Spleen (tissue), 13 donors: ENCODE results near the gene USP27X. TPM values are rescaled to one million over a fixed set of nuclear protein-coding genes. Genes with fewer than 3 reads are reported as not detected.

Experiments used
- DNase-seq: peaks from one replicate; pipeline ENCODE4 v3.0.0-alpha.2; 2020
- H3K27ac ChIP-seq, 8 donors: fragments of 200-600 bp; sonication (generic) in 7 of 8; 1 replicate in 4 of 8; 2 replicates in 4 of 8; pipeline versions ENCODE4 v1.5.0 to v1.8.0; 2016 to 2021; ENCODE audit warnings: inconsistent platforms in 4 of 8, mild to moderate bottlenecking in 4 of 8, moderate library complexity in 1 of 8
- H3K27me3 ChIP-seq, 7 donors: fragments of 200-600 bp; sonication (generic) in 6 of 7; replicated peaks in 1 of 7; 1 replicate in 4 of 7; 2 replicates in 3 of 7; pipeline versions ENCODE4 v1.5.0 to v1.8.0; 2016 to 2021; ENCODE audit warnings: inconsistent platforms in 3 of 7, mild to moderate bottlenecking in 1 of 7
- H3K36me3 ChIP-seq, 6 donors: fragments of 200-600 bp; sonication (generic) in 5 of 6; 1 replicate in 4 of 6; 2 replicates in 2 of 6; pipeline versions ENCODE4 v1.5.0 to v1.8.0; 2016 to 2021; ENCODE audit warnings: inconsistent platforms in 2 of 6
- H3K4me1 ChIP-seq, 6 donors: fragments of 200-600 bp; sonication (generic) in 5 of 6; 1 replicate in 3 of 6; 2 replicates in 3 of 6; pipeline versions ENCODE4 v1.5.0 to v1.8.0; 2016 to 2021; ENCODE audit warnings: inconsistent platforms in 3 of 6
- H3K4me3 ChIP-seq, 8 donors: fragments of 200-600 bp; sonication (generic) in 7 of 8; 1 replicate in 4 of 8; 2 replicates in 4 of 8; pipeline versions ENCODE4 v1.5.0 to v1.8.0; 2016 to 2021; ENCODE audit warnings: inconsistent platforms in 4 of 8, mild to moderate bottlenecking in 4 of 8, moderate library complexity in 2 of 8
- H3K9me3 ChIP-seq, 8 donors: fragments of 200-600 bp; sonication (generic) in 7 of 8; 1 replicate in 4 of 8; 2 replicates in 4 of 8; pipeline versions ENCODE4 v1.5.0 to v1.8.0; 2016 to 2021; ENCODE audit warnings: inconsistent platforms in 4 of 8
- CTCF ChIP-seq, 11 experiments: fragments of 200-600 bp in 7 of 11; fragments of 450-650 bp in 4 of 11; sonication (generic) in 4 of 11; IDR thresholded peaks in 8 of 11; conservative IDR thresholded peaks in 3 of 11; 1 replicate in 7 of 11; 2 replicates in 4 of 11; pipeline versions ENCODE4 v1.4.0 to v1.8.0; 2016 to 2021; ENCODE audit warnings: antibody characterized with exemption in 11 of 11, inconsistent platforms in 4 of 11, mild to moderate bottlenecking in 1 of 11
- POLR2A ChIP-seq, 3 donors: fragments of 450-650 bp; IDR thresholded peaks; one replicate each; pipeline ENCODE4 v1.5.1; 2017; ENCODE audit warnings: antibody characterized with exemption in 3 of 3, mild to moderate bottlenecking in 1 of 3
- POLR2AphosphoS5 ChIP-seq, 3 donors: sonication (generic); formaldehyde crosslinking; IDR thresholded peaks; one replicate each; pipeline ENCODE4 v1.5.1; 2017; ENCODE audit warnings: antibody characterized with exemption in 3 of 3
- WGBS, 5 donors: extraction: QIAGEN DNeasy Blood & Tissue Kit in 3 of 5; methylation state at CpG; one replicate each; pipeline versions ENCODE4 v1.1.5 to v1.1.7; 2013 to 2018; 5-methylcytosine and 5-hydroxymethylcytosine counted together
- intact Hi-C: fragments of 100-400 bp; cut with DNase I; formaldehyde crosslinking; loops from one replicate; pipeline ENCODE4 v1.15.0; 2023; ENCODE audit warnings: low total_unique reads
- long read RNA-seq, 2 donors: transcript quantifications; one replicate each; lab custom pipeline, GENCODE V29; 2026
- polyA plus RNA-seq, 3 donors: library from polyadenylated mRNA; stranded (reverse); fragments of 200-250 nt; gene quantifications; one replicate each; pipeline ENCODE4 v1.2.1, GENCODE V29; 2013
- total RNA-seq, 7 donors: library from RNA; depleted of rRNA in 3 of 7; stranded (reverse); fragments of >200 nt in 3 of 7; fragmentation: NEBNext Ultra II Directional in 4 of 7; extraction: Animal tissue kit (Norgen Biotek cat#: 25700) in 4 of 7; gene quantifications; one replicate each; pipeline versions ENCODE4 v1.1.0 to v1.2.1, GENCODE V29; 2016 to 2021
- donor health status: healthy with polysubstance abuse.
- donor health status: DM: no; HTN: no; CAD: no; lungs with moderate emphysema.
- donor health status: DM: no; HTN: no; CAD: no.
- donor health status: Bipolar disorder and iron deficiency.
- donor health status: healthy.
- donor health status: DM: no; HTN: no; CAD: no.
- donor health status: DM: yes; HTN: yes; CAD: no.

The USP27X gene
- total RNA-seq (1 to 10 TPM; 1.5 to 3.7 (median 2.8) TPM), polyA plus RNA-seq (1 to 10 TPM; 1.3 to 1.7 (median 1.7) TPM)
- long read RNA-seq, donor 1, partial matches to known transcripts = 0 of 3 reads
- long read RNA-seq, donor 1, other reads (novel, unspliced or antisense) = 0 of 3 reads
- long read RNA-seq, donor 2, transcript USP27X-201 (1 exons, 2,618 nt) = major isoform, 5 of 5 reads
- long read RNA-seq, donor 2, partial matches to known transcripts = 0 of 5 reads
- long read RNA-seq, donor 2, other reads (novel, unspliced or antisense) = 0 of 5 reads

- intact Hi-C loops = no loop called here
- 1 to 42% (median 7%) methylated on average over 36 to 60 of the region's 60 CpGs for WGBS, 5 donors
- TF ChIP-seq POLR2A (IDR thresholded peaks at IDR 0.05) = no peak
- peak; percentile 17 to 67 (median 51) for TF ChIP-seq CTCF (IDR thresholded peaks at IDR 0.05 in 8 of 11, conservative IDR thresholded peaks at IDR 0.05 in 3 of 11)
- TF ChIP-seq POLR2AphosphoS5 (IDR thresholded peaks at IDR 0.05) = peak; percentile 76 to 86 (median 85)
- DNase-seq = peak; percentile 95
- H3K9me3 ChIP-seq = no peaks in the 10 kb centered on the region
- peak within 1 kb of the TSS; percentile 41 to 77 (median 48) for H3K4me3 ChIP-seq
- no peaks in the 10 kb centered on the region for H3K27me3 ChIP-seq
- peaks cover 0 to 46% (median 24%) of the 10 kb centered on the region in 6 donors for H3K4me1 ChIP-seq
- H3K36me3 ChIP-seq = no peaks in the 10 kb centered on the region
- H3K27ac ChIP-seq = peak within 1 kb of the TSS; percentile 37 to 88 (median 80)
These were observed at the start of gene USP27X for GRCh38 chrX:49878834-49879655. Gene USP27X, plus strand, starts transcription at chrX:49879484. Its CDS starts 824 bp downstream, at chrX:49880308.

GRCh38 chrX:49838374-49838773, 40.9 kb upstream of the USP27X start:
- TF ChIP-seq CTCF (IDR thresholded peaks at IDR 0.05 in 8 of 11, conservative IDR thresholded peaks at IDR 0.05 in 3 of 11) = peak in 10 of 11 experiments; percentile 25 to 62 (median 50)
- no peak for TF ChIP-seq POLR2AphosphoS5 (IDR thresholded peaks at IDR 0.05)
- Histone ChIP-seq H3K27ac (no peak overlapping the region), H3K4me1 (no peaks in the 10 kb centered on the region), H3K4me3 (no peak overlapping the region), H3K27me3 (peaks cover 0 to 13% (median 0%) of the 10 kb centered on the region in 7 donors), H3K9me3 (no peaks in the 10 kb centered on the region), H3K36me3 (no peaks in the 10 kb centered on the region)
- 21 to 46% (median 29%) methylated on average over 7 to 8 of the region's 8 CpGs for WGBS, 5 donors
- DNase-seq = no peak
- intact Hi-C loops = no loop called here

GRCh38 chrX:49840679-49841078, 38.6 kb upstream of the USP27X start:
- WGBS, 5 donors = 33 to 64% (median 41%) methylated on average over 2 to 3 of the region's 3 CpGs; no CpG with 5 or more reads in 1 of the 5 donors
- no peak overlapping the region for H3K27ac ChIP-seq
- peaks cover 0 to 13% (median 0%) of the 10 kb centered on the region in 7 donors for H3K27me3 ChIP-seq
- H3K9me3 ChIP-seq = no peaks in the 10 kb centered on the region
- no peak overlapping the region for H3K4me3 ChIP-seq
- H3K4me1 ChIP-seq = no peaks in the 10 kb centered on the region
- TF ChIP-seq POLR2AphosphoS5 (IDR thresholded peaks at IDR 0.05) (no peak), CTCF (IDR thresholded peaks at IDR 0.05 in 8 of 11, conservative IDR thresholded peaks at IDR 0.05 in 3 of 11) (peak in 3 of 11 experiments; percentile 19 to 25 (median 21))
- H3K36me3 ChIP-seq = no peaks in the 10 kb centered on the region
- intact Hi-C loops = no loop called here
- no peak for DNase-seq

GRCh38 chrX:49842621-49843020, 36.7 kb upstream of the USP27X start:
- H3K27ac ChIP-seq = no peak overlapping the region
- H3K27me3 ChIP-seq = peaks cover 0 to 8% (median 0%) of the 10 kb centered on the region in 7 donors
- H3K36me3 ChIP-seq = no peaks in the 10 kb centered on the region
- no peak for TF ChIP-seq CTCF (IDR thresholded peaks at IDR 0.05 in 8 of 11, conservative IDR thresholded peaks at IDR 0.05 in 3 of 11)
- TF ChIP-seq POLR2A (IDR thresholded peaks at IDR 0.05) = no peak
- no peak for TF ChIP-seq POLR2AphosphoS5 (IDR thresholded peaks at IDR 0.05)
- no peaks in the 10 kb centered on the region for H3K9me3 ChIP-seq
- no peak overlapping the region for H3K4me3 ChIP-seq
- H3K4me1 ChIP-seq = no peaks in the 10 kb centered on the region
- intact Hi-C loops = no loop called here
- DNase-seq = no peak
